ENCODE measurements around the gene ALMS1. TPM values are rescaled to one million over a fixed set of nuclear protein-coding genes. Genes with fewer than 3 reads are reported as not detected.

ALMS1 gene
- polyA plus RNA-seq, 1 donor (not counting 4 experiments of a cell fraction or from before 2014, with no cell fraction given), result 4.4 TPM

DNA sequence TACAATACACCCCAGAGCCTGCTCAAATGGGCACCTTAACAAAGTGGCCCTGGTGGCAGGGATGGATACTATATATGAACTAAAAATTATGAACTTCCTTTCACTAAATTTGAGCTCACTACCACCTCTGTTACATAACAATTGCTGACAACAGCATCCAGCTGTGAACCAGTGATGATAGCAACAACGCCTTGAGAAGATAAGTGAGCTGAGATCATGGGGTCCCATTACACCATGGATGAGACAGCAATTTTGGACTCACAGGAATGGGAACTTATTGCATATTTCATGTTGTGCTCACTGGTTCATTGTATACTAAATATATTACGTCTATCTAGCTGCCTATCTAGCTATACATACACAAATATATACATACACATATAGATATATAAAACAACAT, 16.9 kb upstream of the ALMS1 start:
- dilution Hi-C loops (cut with MboI; ENCODE audit: extremely low pct_ligation_motif_present, low sequenced_read_pairs), result no loop called here
- FAIRE-seq (no peak), DNase-seq (ENCODE audit: low read depth, low spot score) (no peak)
- no peaks in the 10 kb centered on the region for H3K9me3 ChIP-seq (ENCODE audit: control insufficient read depth, low read depth, low read length)
- H3K9ac ChIP-seq (ENCODE audit: control insufficient read depth, extremely low read depth, insufficient read depth, low read length), result no peak overlapping the region
- TF ChIP-seq, protein P1, sequence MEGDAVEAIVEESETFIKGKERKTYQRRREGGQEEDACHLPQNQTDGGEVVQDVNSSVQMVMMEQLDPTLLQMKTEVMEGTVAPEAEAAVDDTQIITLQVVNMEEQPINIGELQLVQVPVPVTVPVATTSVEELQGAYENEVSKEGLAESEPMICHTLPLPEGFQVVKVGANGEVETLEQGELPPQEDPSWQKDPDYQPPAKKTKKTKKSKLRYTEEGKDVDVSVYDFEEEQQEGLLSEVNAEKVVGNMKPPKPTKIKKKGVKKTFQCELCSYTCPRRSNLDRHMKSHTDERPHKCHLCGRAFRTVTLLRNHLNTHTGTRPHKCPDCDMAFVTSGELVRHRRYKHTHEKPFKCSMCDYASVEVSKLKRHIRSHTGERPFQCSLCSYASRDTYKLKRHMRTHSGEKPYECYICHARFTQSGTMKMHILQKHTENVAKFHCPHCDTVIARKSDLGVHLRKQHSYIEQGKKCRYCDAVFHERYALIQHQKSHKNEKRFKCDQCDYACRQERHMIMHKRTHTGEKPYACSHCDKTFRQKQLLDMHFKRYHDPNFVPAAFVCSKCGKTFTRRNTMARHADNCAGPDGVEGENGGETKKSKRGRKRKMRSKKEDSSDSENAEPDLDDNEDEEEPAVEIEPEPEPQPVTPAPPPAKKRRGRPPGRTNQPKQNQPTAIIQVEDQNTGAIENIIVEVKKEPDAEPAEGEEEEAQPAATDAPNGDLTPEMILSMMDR (optimal IDR thresholded peaks at IDR 0.05 in 1 of 3, IDR thresholded peaks at IDR 0.05 in 1 of 3, conservative IDR thresholded peaks at IDR 0.05 in 1 of 3; ENCODE audit: extremely low read depth in 1 of 3, insufficient read depth in 2 of 3, low read length in 3 of 3), result no peak
- no peak for TF ChIP-seq EZH2 (IDR thresholded peaks at IDR 0.05; ENCODE audit: low read length)
- no peaks in the 10 kb centered on the region for H4K20me1 ChIP-seq (ENCODE audit: control insufficient read depth, extremely low read depth, insufficient read depth, low read length)
- H2AFZ ChIP-seq (ENCODE audit: control insufficient read depth, low read length), result no peak overlapping the region
- H3K9me1 ChIP-seq (ENCODE audit: control insufficient read depth, extremely low read depth, insufficient read depth, low read length), result no peaks in the 10 kb centered on the region
- H3K4me2 ChIP-seq (ENCODE audit: control insufficient read depth, extremely low read depth, insufficient read depth, low read depth, low read length), result no peak overlapping the region
- no peaks in the 10 kb centered on the region for H3K79me2 ChIP-seq (ENCODE audit: control insufficient read depth, insufficient read depth, low read length)
- H3K27ac ChIP-seq (ENCODE audit: control insufficient read depth, insufficient read depth, low read length), result no peak overlapping the region
- no peak overlapping the region for H3K4me3 ChIP-seq (ENCODE audit: control insufficient read depth in 2 of 3, extremely low read depth in 1 of 3, insufficient read depth in 2 of 3, low read depth in 1 of 3, low read length in 3 of 3)
- H3K4me1 ChIP-seq (ENCODE audit: control insufficient read depth, extremely low read depth, insufficient read depth, low read length), result no peaks in the 10 kb centered on the region
- H3K36me3 ChIP-seq (ENCODE audit: control insufficient read depth in 2 of 2, extremely low read depth in 1 of 2, insufficient read depth in 2 of 2, low read length in 2 of 2), result no peaks in the 10 kb centered on the region
- peaks cover 2% of the 10 kb centered on the region for H3K27me3 ChIP-seq (ENCODE audit: control insufficient read depth, extremely low read depth, insufficient read depth, low read length)

DNA sequence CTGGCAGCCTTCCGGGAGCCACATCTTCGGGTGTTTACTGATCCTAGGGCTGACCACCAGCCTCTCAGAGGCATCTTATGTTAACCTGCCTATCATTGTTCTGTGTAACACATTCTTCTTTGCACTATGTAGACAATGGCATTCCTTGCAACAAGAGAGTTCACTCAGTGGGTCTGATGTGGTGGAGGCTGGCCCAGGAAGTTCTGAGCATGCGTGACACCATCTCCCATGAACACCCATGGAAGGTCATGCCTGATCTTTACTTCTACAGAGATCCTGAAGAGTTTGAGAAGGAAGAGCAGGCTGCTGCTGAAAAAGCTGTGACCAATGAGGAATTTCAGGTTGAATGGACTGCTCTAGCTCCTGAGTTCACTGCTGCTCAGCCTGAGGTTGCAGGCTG, 15.3 kb upstream of the ALMS1 start:
- FAIRE-seq, result no peak

DNA sequence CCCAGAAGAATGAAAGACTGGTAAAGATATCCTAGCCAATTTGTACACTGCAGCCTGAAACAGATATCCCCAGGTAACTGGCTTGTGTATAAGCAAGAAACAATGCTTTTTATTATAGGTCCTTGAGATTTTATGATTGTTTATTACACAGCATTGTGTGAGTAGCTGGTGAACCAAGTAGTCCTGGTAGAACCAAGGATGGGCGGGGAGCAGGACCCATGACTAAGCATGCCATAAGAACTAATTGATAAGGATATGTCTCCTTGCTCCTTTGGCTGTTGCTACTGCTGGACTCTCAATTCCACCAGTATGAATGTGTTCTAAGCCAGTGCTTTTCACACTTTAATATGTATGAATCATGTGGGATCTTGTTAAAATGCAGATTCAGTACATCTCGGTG, 12.3 kb upstream of the ALMS1 start:
- no peak overlapping the region for H3K4me2 ChIP-seq (ENCODE audit: control insufficient read depth, extremely low read depth, insufficient read depth, low read depth, low read length)
- H3K79me2 ChIP-seq (ENCODE audit: control insufficient read depth, insufficient read depth, low read length), result no peaks in the 10 kb centered on the region
- dilution Hi-C loops (cut with MboI; ENCODE audit: extremely low pct_ligation_motif_present, low sequenced_read_pairs), result no loop called here
- DNase-seq (ENCODE audit: low read depth, low spot score), result no peak
- no peak overlapping the region for H3K27ac ChIP-seq (ENCODE audit: control insufficient read depth, insufficient read depth, low read length)
- H4K20me1 ChIP-seq (ENCODE audit: control insufficient read depth, extremely low read depth, insufficient read depth, low read length), result no peaks in the 10 kb centered on the region
- H3K9ac ChIP-seq (ENCODE audit: control insufficient read depth, extremely low read depth, insufficient read depth, low read length), result no peak overlapping the region
- TF ChIP-seq, protein P1 (optimal IDR thresholded peaks at IDR 0.05 in 1 of 3, IDR thresholded peaks at IDR 0.05 in 1 of 3, conservative IDR thresholded peaks at IDR 0.05 in 1 of 3; ENCODE audit: extremely low read depth in 1 of 3, insufficient read depth in 2 of 3, low read length in 3 of 3), result no peak
- TF ChIP-seq EZH2 (IDR thresholded peaks at IDR 0.05; ENCODE audit: low read length), result no peak
- H3K4me3 ChIP-seq (ENCODE audit: control insufficient read depth in 2 of 3, extremely low read depth in 1 of 3, insufficient read depth in 2 of 3, low read depth in 1 of 3, low read length in 3 of 3), result no peak overlapping the region
- no peak overlapping the region for H2AFZ ChIP-seq (ENCODE audit: control insufficient read depth, low read length)
- H3K4me1 ChIP-seq (ENCODE audit: control insufficient read depth, extremely low read depth, insufficient read depth, low read length), result no peaks in the 10 kb centered on the region
- H3K9me3 ChIP-seq (ENCODE audit: control insufficient read depth, low read depth, low read length), result no peaks in the 10 kb centered on the region
- peaks cover 2% of the 10 kb centered on the region for H3K27me3 ChIP-seq (ENCODE audit: control insufficient read depth, extremely low read depth, insufficient read depth, low read length)
- FAIRE-seq, result no peak
- no peaks in the 10 kb centered on the region for H3K36me3 ChIP-seq (ENCODE audit: control insufficient read depth in 2 of 2, extremely low read depth in 1 of 2, insufficient read depth in 2 of 2, low read length in 2 of 2)
- no peaks in the 10 kb centered on the region for H3K9me1 ChIP-seq (ENCODE audit: control insufficient read depth, extremely low read depth, insufficient read depth, low read length)

More for the DNA sequence above, 15.3 kb upstream of the ALMS1 start:
- no peaks in the 10 kb centered on the region for H4K20me1 ChIP-seq (ENCODE audit: control insufficient read depth, extremely low read depth, insufficient read depth, low read length)
- H3K9me1 ChIP-seq (ENCODE audit: control insufficient read depth, extremely low read depth, insufficient read depth, low read length), result no peaks in the 10 kb centered on the region
- H3K27me3 ChIP-seq (ENCODE audit: control insufficient read depth, extremely low read depth, insufficient read depth, low read length), result peaks cover 2% of the 10 kb centered on the region
- no peak for DNase-seq (ENCODE audit: low read depth, low spot score)
- no peak overlapping the region for H3K9ac ChIP-seq (ENCODE audit: control insufficient read depth, extremely low read depth, insufficient read depth, low read length)
- H3K79me2 ChIP-seq (ENCODE audit: control insufficient read depth, insufficient read depth, low read length), result no peaks in the 10 kb centered on the region
- no peak overlapping the region for H3K27ac ChIP-seq (ENCODE audit: control insufficient read depth, insufficient read depth, low read length)
- H3K36me3 ChIP-seq (ENCODE audit: control insufficient read depth in 2 of 2, extremely low read depth in 1 of 2, insufficient read depth in 2 of 2, low read length in 2 of 2), result no peaks in the 10 kb centered on the region
- H3K4me1 ChIP-seq (ENCODE audit: control insufficient read depth, extremely low read depth, insufficient read depth, low read length), result no peaks in the 10 kb centered on the region
- H2AFZ ChIP-seq (ENCODE audit: control insufficient read depth, low read length), result no peak overlapping the region
- H3K9me3 ChIP-seq (ENCODE audit: control insufficient read depth, low read depth, low read length), result no peaks in the 10 kb centered on the region
- TF ChIP-seq EZH2 (IDR thresholded peaks at IDR 0.05; ENCODE audit: low read length), result no peak
- H3K4me3 ChIP-seq (ENCODE audit: control insufficient read depth in 2 of 3, extremely low read depth in 1 of 3, insufficient read depth in 2 of 3, low read depth in 1 of 3, low read length in 3 of 3), result no peak overlapping the region
- no peak overlapping the region for H3K4me2 ChIP-seq (ENCODE audit: control insufficient read depth, extremely low read depth, insufficient read depth, low read depth, low read length)
- dilution Hi-C loops (cut with MboI; ENCODE audit: extremely low pct_ligation_motif_present, low sequenced_read_pairs), result no loop called here

Measured in keratinocyte (primary cell).